Activated T-helper 2 cell treated with anti-CD3 and anti-CD28 coated beads, Interferon-gamma antibody, Interleukin-2, Interleukin-4, amounts not matched to agents 10 μg/mL and 5 μg/mL and 100 μg/mL, durations not matched to agents 14 hours and 24 hours and 36 hours (primary cell): ENCODE data around the gene FTSJ3. TPM values are rescaled to one million over a fixed set of nuclear protein-coding genes. Genes with fewer than 3 reads are reported as not detected.

Source experiments
- DNase-seq: peaks from one replicate; pipeline ENCODE4 v3.0.0; 2021; ENCODE audit warnings: low spot score
- H3K27ac Mint-ChIP-seq: one replicate; pipeline ENCODE4 v1.8.0; 2021; ENCODE audit warnings: mixed read lengths
- H3K27me3 Mint-ChIP-seq: one replicate; pipeline ENCODE4 v1.8.0; 2021; ENCODE audit warnings: low read depth, mixed read lengths
- H3K36me3 Mint-ChIP-seq: one replicate; pipeline ENCODE4 v1.8.0; 2021; ENCODE audit warnings: low read depth, mixed read lengths
- H3K4me1 Mint-ChIP-seq: one replicate; pipeline ENCODE4 v1.8.0; 2021; ENCODE audit warnings: low read depth, mixed read lengths
- H3K4me3 Mint-ChIP-seq: one replicate; pipeline ENCODE4 v1.8.0; 2021; ENCODE audit warnings: low read depth, mild to moderate bottlenecking, moderate library complexity, mixed read lengths
- H3K9me3 Mint-ChIP-seq: one replicate; pipeline ENCODE4 v1.8.0; 2021; ENCODE audit warnings: mixed read lengths
- intact Hi-C: fragments of 100-400 bp; cut with micrococcal nuclease; formaldehyde crosslinking; loops from one replicate; pipeline ENCODE4 v1.15.1; 2023
- total RNA-seq: library from RNA; stranded (reverse); gene quantifications from 2 replicates; pipeline ENCODE4 v1.2.3, GENCODE V29; 2022

FTSJ3 gene
- total RNA-seq, 1 donor from 2014 or later, result 80.7 TPM

- Mint-ChIP-seq H3K27ac (peak overlapping the region; percentile 92), H3K4me3 (peak overlapping the region; percentile 95)
Observed at GRCh38 chr17:63841350-63842172, 14.1 kb upstream of the FTSJ3 start.

GRCh38 chr17:63840591-63841349 is 13.3 kb upstream of the FTSJ3 start:
- no peak for DNase-seq
- H3K9me3 Mint-ChIP-seq, result no peaks in the 10 kb centered on the region
- intact Hi-C loops, result loop anchor here (5.0 to 10.0 kb wide), 4 partner anchors 98 to 304 kb away; partner anchors contain the start of genes MAP3K3, PRR29 and STRADA
- H3K4me1 Mint-ChIP-seq, result peaks cover 26% of the 10 kb centered on the region
- H3K36me3 Mint-ChIP-seq, result peaks cover 30% of the 10 kb centered on the region
- H3K4me3 Mint-ChIP-seq, result peak overlapping the region; percentile 95
- H3K27me3 Mint-ChIP-seq, result no peaks in the 10 kb centered on the region
- H3K27ac Mint-ChIP-seq, result peak overlapping the region; percentile 92

More at GRCh38 chr17:63841350-63842172, 14.1 kb upstream of the FTSJ3 start:
- Mint-ChIP-seq H3K9me3 (no peaks in the 10 kb centered on the region), H3K27me3 (no peaks in the 10 kb centered on the region), H3K36me3 (peaks cover 25% of the 10 kb centered on the region), H3K4me1 (peaks cover 26% of the 10 kb centered on the region)
- no peak for DNase-seq
- intact Hi-C loops, result loop anchor here (2.0 to 10.0 kb wide), 6 partner anchors 99 to 303 kb away; partner anchors contain the start of genes DCAF7, LIMD2, MAP3K3 and PRR29

DNA sequence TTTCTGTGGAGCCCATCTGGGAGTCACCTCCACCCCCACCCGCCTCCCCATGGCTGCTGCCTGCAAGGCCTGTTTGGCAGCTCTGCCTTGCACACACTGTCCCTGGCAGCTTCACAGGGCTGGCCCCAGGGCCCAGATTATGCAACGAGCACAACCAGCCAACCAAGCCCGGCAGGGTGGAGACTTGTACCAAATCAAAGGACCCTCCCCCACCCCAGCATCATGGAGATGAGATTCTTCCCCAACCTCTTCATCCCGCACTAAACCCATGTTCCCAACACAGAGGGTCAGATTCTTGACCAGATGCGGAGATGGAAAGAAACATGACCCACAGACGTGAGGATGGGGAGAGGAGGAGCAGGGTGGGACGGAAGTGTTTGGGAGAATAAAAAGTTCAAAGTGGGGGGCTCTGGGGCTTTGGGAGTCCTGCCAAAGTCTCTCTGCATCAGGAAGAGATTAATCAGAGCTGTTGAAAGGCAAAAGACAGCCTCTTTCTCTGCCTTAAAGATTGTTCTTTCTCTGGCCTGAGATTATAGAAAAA is 11.2 kb upstream of the FTSJ3 start:
- DNase-seq, result no peak
- H3K4me3 Mint-ChIP-seq, result peak overlapping the region; percentile 26
- peaks cover 28% of the 10 kb centered on the region for H3K4me1 Mint-ChIP-seq
- intact Hi-C loops, result no loop called here
- H3K9me3 Mint-ChIP-seq, result no peaks in the 10 kb centered on the region
- H3K36me3 Mint-ChIP-seq, result peaks cover 51% of the 10 kb centered on the region
- no peak overlapping the region for H3K27ac Mint-ChIP-seq
- H3K27me3 Mint-ChIP-seq, result no peaks in the 10 kb centered on the region

GRCh38 chr17:63837962-63838600 is 10.6 kb upstream of the FTSJ3 start:
- H3K36me3 Mint-ChIP-seq, result peaks cover 57% of the 10 kb centered on the region
- no peaks in the 10 kb centered on the region for H3K9me3 Mint-ChIP-seq
- peak overlapping the region; percentile 46 for H3K27ac Mint-ChIP-seq
- H3K4me1 Mint-ChIP-seq, result peaks cover 28% of the 10 kb centered on the region
- intact Hi-C loops, result no loop called here
- H3K4me3 Mint-ChIP-seq, result no peak overlapping the region
- no peaks in the 10 kb centered on the region for H3K27me3 Mint-ChIP-seq
- DNase-seq, result no peak

- Mint-ChIP-seq H3K27ac (no peak overlapping the region), H3K27me3 (no peaks in the 10 kb centered on the region), H3K36me3 (peaks cover 63% of the 10 kb centered on the region), H3K9me3 (no peaks in the 10 kb centered on the region), H3K4me1 (peaks cover 28% of the 10 kb centered on the region), H3K4me3 (no peak overlapping the region)
- intact Hi-C loops, result no loop called here
- no peak for DNase-seq
Observed at GRCh38 chr17:63837480-63837879, 10.0 kb upstream of the FTSJ3 start.

DNA sequence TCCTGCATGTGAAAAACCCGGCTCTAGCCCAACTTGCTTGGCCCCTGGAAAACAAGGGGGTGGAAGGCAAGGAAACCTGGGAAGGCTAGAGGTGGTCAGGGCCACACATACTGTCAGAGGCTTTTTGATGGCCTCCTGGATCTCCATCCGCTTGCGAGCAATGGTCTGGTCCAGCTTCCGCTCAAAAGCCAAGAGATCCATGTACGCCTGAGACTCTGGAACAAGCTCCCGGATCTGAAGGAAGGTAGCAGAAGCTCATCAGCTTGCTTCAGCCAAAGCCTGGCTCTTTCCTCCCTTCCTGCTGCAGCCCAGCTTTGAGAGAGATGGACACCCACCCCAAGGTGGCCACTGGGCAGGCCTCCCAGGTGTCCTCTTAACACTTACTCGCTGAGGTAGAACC is 9.3 kb upstream of the FTSJ3 start:
- H3K4me3 Mint-ChIP-seq, result no peak overlapping the region
- peaks cover 32% of the 10 kb centered on the region for H3K4me1 Mint-ChIP-seq
- H3K36me3 Mint-ChIP-seq, result peaks cover 67% of the 10 kb centered on the region
- intact Hi-C loops, result no loop called here
- no peak overlapping the region for H3K27ac Mint-ChIP-seq
- H3K27me3 Mint-ChIP-seq, result no peaks in the 10 kb centered on the region
- DNase-seq, result no peak
- H3K9me3 Mint-ChIP-seq, result no peaks in the 10 kb centered on the region

GRCh38 chr17:63835167-63835720 is 7.8 kb upstream of the FTSJ3 start:
- no peak for DNase-seq
- H3K36me3 Mint-ChIP-seq, result peaks cover 71% of the 10 kb centered on the region
- H3K4me1 Mint-ChIP-seq, result peaks cover 34% of the 10 kb centered on the region
- H3K27me3 Mint-ChIP-seq, result no peaks in the 10 kb centered on the region
- no peaks in the 10 kb centered on the region for H3K9me3 Mint-ChIP-seq
- H3K27ac Mint-ChIP-seq, result peak overlapping the region; percentile 42
- intact Hi-C loops, result no loop called here
- no peak overlapping the region for H3K4me3 Mint-ChIP-seq

GRCh38 chr17:63834431-63835166 is 7.1 kb upstream of the FTSJ3 start:
- Mint-ChIP-seq H3K9me3 (no peaks in the 10 kb centered on the region), H3K4me3 (no peak overlapping the region), H3K36me3 (peaks cover 77% of the 10 kb centered on the region), H3K27me3 (no peaks in the 10 kb centered on the region), H3K4me1 (peaks cover 37% of the 10 kb centered on the region), H3K27ac (peak overlapping the region; percentile 74)
- intact Hi-C loops, result no loop called here
- peak; percentile 65 for DNase-seq

DNA sequence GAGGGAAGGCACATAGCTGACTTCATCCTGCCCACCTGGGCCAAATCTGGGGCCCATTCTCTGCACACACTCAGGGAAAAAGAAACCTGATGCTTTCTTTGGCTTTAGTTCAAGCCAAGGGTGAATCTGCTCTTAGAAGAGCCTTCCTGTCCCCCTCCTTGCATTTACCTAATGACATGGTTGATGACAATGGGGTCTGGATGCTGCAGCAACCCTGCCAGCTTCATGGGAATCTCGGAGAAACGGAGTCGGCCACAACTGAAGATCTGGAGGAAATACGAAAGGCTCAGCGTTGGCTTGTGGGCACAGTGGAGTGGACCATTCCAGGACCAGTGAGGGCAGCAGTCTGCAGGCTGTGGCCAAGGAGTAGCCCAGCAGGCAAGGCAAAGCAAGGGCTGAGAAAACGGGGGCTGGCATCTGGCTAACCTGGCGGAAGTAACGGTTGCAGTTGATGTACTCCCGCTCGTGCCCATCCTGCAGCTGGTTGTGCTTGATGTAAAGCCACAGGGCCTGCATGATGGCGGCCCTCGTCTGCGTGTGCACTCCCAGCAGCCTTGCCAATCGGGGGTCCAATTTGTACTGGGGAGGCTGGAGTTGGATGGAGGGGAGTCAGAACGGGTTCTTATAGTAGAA is 6.4 kb upstream of the FTSJ3 start:
- intact Hi-C loops, result no loop called here
- Mint-ChIP-seq H3K4me1 (peaks cover 40% of the 10 kb centered on the region), H3K4me3 (no peak overlapping the region), H3K27me3 (no peaks in the 10 kb centered on the region), H3K36me3 (peaks cover 84% of the 10 kb centered on the region), H3K9me3 (no peaks in the 10 kb centered on the region), H3K27ac (peak overlapping the region; percentile 11)
- DNase-seq, result no peak

GRCh38 chr17:63833026-63833740 is 5.7 kb upstream of the FTSJ3 start:
- no peaks in the 10 kb centered on the region for H3K27me3 Mint-ChIP-seq
- no peak overlapping the region for H3K27ac Mint-ChIP-seq
- peaks cover 91% of the 10 kb centered on the region for H3K36me3 Mint-ChIP-seq
- no peaks in the 10 kb centered on the region for H3K9me3 Mint-ChIP-seq
- no peak overlapping the region for H3K4me3 Mint-ChIP-seq
- H3K4me1 Mint-ChIP-seq, result peaks cover 45% of the 10 kb centered on the region
- intact Hi-C loops, result no loop called here
- DNase-seq, result no peak

- Mint-ChIP-seq H3K27ac (no peak overlapping the region), H3K36me3 (peaks cover 93% of the 10 kb centered on the region), H3K4me1 (peaks cover 48% of the 10 kb centered on the region), H3K4me3 (no peak overlapping the region), H3K27me3 (no peaks in the 10 kb centered on the region), H3K9me3 (no peaks in the 10 kb centered on the region)
- intact Hi-C loops, result no loop called here
- DNase-seq, result no peak
Observed at GRCh38 chr17:63832455-63832854, 5.0 kb upstream of the FTSJ3 start.
